Limb (tissue), 2 donors: ENCODE measurements around the gene OSBPL9.
"Not testable (repeated sequence)": the region's sequence is repeated elsewhere in the genome, so short reads cannot be mapped to it uniquely, and the experiment has no call there.

Source experiments
- DNase-seq, 2 donors: peaks; one replicate each; pipeline ENCODE4 v3.0.0-alpha.2; 2016; ENCODE audit errors: extremely low spot score in 2 of 2

Gene OSBPL9

GRCh38 chr1:51636764-51637522 lies 20.1 kb downstream of the OSBPL9 start:
- no peak for DNase-seq

- DNase-seq: no peak
These were observed 21.5 kb downstream of the OSBPL9 start for GRCh38 chr1:51638350-51638749.

DNA sequence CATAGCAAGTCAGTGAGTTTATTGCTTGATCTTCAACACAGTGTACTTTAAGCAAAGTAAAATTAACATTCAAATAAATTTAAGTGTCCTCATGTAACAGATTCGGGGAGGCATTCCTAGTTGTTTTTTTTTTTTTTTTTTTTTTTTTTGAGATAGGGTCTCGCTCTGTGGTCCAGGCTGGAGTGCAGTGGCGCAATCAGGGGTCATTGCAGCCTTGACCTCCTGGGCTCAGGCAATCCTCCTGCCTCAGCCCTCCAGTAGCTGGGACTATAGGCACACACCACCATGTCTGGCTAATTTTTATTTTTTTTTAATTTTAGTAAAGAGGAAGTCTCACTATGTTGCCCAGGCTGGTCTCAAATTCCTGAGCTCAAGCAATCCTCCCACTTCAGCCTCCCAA lies 22.8 kb downstream of the OSBPL9 start:
- no peak for DNase-seq

GRCh38 chr1:51641096-51641495 lies 24.2 kb downstream of the OSBPL9 start:
- DNase-seq: no peak

DNA sequence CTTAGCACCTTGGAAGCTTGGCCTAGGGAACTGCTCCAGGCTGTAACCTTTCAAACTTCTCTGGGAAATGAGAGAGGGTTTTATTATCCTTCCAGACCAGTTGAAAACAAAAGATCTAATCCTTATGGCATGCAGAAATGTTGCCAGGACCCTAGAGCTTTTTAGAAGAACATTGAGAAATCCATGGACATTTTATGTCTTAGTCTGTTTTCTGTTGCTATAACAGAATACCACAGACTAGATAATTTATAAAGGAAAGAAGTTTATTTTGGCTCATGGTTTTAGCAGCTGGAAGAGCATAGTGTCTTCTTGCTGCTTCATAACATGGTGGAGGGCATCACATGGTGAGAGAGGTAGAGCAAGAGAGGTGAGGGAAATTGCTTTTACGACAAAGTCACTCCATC lies 25.8 kb downstream of the OSBPL9 start:
- DNase-seq: peak in 1 of 2 donors; percentile 26

DNA sequence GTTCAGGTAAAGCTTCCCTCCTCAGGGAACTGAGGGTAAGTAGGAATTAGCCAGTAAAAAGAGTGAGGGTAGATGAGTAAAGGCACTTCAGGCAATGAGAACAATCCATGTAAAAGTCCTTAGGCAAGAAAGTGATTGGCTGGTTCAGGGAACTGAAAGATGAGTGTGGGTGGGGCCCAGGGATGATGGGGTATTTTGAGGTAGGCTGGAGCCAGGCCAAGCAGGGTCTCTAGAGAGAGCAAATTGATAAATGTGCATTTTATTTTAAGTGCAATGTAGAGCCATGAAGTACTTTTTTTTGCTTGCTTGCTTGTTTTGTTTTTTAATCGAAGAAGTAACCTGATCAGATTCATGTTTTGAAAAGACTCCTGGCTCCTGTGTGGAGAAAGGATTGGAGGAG lies 26.5 kb downstream of the OSBPL9 start:
- DNase-seq: no peak

- no peak for DNase-seq
These were observed 27.1 kb downstream of the OSBPL9 start for GRCh38 chr1:51644020-51644419.

- no peak for DNase-seq
These were observed 27.8 kb downstream of the OSBPL9 start for GRCh38 chr1:51644533-51645197.

- not testable (repeated sequence) for DNase-seq
These were observed 29.7 kb downstream of the OSBPL9 start for GRCh38 chr1:51646592-51646991.

DNA sequence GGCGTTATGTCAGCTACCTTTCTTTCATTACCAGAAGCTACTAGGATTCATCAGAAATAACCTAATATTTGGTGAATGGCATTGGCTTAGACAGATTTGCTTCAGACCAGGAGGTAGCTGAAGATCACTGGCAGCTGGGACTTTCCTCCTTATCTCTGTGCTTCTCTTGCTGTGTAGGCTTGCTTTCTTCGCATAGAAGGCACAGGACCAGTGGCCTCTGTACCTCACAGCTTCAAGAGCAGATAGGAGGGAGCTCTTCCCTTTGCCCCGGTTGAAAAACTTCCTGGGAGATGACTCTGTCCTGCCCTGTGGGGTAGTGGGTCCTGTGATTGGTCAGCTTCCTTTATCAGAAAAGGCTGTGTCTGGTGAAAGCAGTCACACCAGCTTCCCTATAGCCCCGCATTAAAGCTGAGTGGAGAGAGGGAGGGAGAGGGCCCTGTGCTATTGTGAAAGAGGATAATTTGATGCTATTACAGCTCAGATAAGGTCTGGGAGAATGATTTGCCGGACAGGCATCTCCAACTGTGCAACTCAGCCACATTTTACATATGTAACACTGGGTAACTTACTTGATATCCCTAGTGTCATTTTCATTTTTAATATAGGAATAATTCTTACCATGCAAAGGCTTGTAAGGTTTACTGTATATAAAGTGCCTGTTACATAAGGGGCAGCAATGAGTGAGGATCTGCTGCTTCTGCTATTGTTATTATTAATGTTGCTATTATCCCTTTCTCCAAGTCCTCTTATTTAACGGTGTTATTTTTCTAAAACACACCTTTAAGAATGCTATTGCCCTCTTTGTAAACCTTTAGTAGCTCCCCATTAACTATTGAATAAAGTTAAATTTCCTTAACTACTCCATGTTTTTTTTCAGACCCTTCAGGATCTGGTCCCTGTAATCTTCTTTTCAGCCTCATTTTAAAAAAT lies 31.6 kb downstream of the OSBPL9 start:
- no peak for DNase-seq

- DNase-seq: no peak
These were observed 32.8 kb downstream of the OSBPL9 start for GRCh38 chr1:51649593-51650091.

DNA sequence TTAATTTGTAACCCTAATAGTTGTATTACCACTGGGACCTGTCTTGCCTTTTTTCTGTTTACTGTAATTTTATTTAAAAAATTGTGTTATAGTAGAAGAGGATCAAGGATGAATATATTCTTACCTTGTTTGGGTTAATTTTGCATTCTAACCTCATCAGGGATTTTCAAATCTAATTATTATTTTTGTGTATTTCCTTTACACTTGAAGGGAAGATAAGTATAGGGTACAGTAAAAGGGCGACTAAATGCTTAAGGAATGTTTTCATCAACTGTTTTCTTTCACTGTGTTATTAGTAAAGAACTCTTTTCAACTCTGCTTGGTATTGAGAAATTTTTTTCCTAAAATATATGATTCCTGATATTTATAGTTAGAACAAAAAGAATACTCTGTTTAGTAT lies 33.3 kb downstream of the OSBPL9 start:
- DNase-seq: no peak

GRCh38 chr1:51651552-51651942 lies 34.7 kb downstream of the OSBPL9 start:
- no peak for DNase-seq

DNA sequence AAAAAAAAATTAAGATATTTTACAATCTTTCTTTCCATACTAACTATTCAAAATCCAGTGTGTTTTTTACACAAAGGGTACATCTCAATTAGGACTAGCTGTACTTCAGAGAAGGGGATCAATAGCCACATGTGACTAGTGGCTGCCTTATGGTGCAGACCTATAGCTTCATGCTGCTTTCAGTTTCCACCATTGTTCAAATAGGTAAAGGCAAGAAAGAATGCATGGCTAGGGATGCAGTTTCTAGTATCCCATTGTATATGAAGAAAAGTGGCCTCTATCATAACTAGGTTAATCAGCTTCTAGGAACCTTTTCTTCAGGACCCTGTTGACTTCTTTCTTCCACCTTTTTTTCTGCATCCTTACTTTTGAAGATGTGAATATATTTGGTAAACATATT lies 35.7 kb downstream of the OSBPL9 start:
- DNase-seq: no peak

DNA sequence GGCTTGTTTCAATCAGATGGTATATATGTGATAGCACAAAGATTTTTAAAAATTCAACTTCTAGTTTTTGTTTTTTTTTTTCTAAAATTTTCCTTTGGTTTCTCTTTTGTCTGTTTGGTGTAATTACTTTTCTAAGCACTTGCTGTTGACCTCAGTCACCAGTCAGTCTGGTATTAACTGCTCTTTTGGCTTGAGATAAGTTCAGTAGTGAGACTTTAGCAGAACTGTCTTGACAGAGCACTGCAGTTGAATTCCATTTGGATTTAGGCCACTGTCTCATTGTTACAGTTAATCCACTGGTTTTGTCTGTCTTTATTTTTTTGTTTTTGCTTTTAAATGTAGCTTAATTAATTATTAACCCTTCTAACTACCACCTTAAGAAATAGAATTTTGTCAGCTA lies 36.2 kb downstream of the OSBPL9 start:
- no peak for DNase-seq

GRCh38 chr1:51654000-51654399 lies 37.1 kb downstream of the OSBPL9 start:
- DNase-seq: no peak

DNA sequence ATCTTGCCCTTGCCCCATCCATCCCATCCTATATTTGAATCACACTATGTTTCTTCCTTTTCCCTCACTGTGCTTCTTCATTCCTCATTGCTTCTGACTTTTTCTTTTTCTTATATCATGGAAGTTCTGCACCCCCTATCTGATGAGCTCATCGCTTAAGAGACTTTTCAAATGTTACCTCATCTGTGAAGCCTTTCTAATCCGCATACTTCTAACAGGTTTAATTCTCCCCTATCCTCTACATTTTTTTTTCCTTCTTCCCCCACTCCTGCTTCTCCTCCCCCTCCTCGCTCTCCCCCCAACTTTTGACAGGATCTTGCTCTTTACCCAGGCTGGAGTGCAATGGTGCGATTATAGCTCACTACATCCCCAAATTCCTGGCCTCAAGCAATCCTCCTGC lies 39.5 kb downstream of the OSBPL9 start:
- DNase-seq: no peak

- no peak for DNase-seq
These were observed 43.7 kb downstream of the OSBPL9 start for GRCh38 chr1:51660580-51660979.

- peak in 1 of 2 donors; percentile 55 for DNase-seq
These were observed 44.2 kb downstream of the OSBPL9 start for GRCh38 chr1:51661081-51661518.

GRCh38 chr1:51663105-51663504 lies 46.2 kb downstream of the OSBPL9 start:
- DNase-seq: no peak

- DNase-seq: no peak
These were observed 46.8 kb downstream of the OSBPL9 start for GRCh38 chr1:51663721-51664120.
